Astrocyte of the cerebellum (primary cell): ENCODE data around the gene HMCN1.

Source experiments
- DNase-seq: peaks from one replicate; pipeline ENCODE4 v3.0.0-alpha.2; 2011; ENCODE audit warnings: low read depth
- H3K4me3 ChIP-seq: 2 replicates; pipeline ENCODE4 v1.5.1; 2011; ENCODE audit warnings: mild to moderate bottlenecking, low read depth, low read length, moderate library complexity
- in situ Hi-C: cut with HindIII; loops from 2 replicates; pipeline ENCODE4 v1.10.0; 2017; ENCODE audit warnings: low sequenced_read_pairs
- TF ChIP-seq, protein P1 (sequence below): IDR thresholded peaks from 2 replicates; pipeline ENCODE4 v1.5.1; 2012; ENCODE audit warnings: low read length, low read depth, moderate library complexity, mild to moderate bottlenecking; ENCODE audit errors: missing control alignments

The HMCN1 gene

DNA sequence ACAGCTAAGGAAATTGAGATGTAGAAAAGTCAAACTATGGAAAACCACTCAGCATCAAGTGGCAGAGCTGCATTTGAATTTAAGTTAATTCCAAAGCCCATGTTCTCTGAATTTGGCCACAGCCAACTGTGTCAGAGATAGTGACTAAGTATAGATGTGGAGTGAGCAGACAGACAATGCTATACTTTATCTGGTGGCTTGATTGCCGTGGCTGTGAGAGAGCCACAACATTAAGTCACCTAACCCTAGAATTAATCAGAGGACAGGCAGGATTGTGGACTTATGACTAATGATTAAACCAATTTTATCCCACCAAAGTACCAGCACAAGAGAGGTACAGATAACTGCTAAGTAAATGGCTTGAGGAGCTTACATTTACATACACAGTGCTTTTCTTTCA lies 431.1 kb downstream of the HMCN1 start:
- TF ChIP-seq, protein P1, sequence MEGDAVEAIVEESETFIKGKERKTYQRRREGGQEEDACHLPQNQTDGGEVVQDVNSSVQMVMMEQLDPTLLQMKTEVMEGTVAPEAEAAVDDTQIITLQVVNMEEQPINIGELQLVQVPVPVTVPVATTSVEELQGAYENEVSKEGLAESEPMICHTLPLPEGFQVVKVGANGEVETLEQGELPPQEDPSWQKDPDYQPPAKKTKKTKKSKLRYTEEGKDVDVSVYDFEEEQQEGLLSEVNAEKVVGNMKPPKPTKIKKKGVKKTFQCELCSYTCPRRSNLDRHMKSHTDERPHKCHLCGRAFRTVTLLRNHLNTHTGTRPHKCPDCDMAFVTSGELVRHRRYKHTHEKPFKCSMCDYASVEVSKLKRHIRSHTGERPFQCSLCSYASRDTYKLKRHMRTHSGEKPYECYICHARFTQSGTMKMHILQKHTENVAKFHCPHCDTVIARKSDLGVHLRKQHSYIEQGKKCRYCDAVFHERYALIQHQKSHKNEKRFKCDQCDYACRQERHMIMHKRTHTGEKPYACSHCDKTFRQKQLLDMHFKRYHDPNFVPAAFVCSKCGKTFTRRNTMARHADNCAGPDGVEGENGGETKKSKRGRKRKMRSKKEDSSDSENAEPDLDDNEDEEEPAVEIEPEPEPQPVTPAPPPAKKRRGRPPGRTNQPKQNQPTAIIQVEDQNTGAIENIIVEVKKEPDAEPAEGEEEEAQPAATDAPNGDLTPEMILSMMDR, result no peak
- in situ Hi-C loops, result no loop called here
- H3K4me3 ChIP-seq, result no peak overlapping the region
- no peak for DNase-seq

DNA sequence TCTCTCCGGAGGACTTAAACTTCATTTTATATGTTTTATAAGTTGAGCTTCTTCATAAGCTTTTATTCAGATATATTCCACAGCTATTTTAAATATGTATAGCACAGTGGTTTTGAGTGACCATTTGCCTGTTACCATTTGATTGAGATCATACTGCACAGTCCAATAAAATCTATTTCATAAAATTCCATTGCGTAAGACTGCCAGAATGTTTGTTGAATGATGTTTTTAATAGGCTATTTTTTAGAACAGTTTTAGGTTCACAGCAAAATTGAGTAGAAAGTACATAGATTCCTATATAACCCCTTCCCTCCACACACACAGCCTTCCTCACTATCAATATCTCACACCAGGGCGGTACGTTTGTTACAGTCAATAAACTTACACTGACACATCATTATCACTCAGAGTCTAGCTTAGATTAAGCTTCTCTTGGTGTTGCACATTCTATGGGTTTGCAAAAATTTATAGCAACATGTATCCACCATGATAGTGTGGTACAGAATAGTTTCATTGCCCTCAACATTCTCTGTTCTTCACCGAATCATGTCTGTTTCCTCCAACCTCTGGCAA lies 433.0 kb downstream of the HMCN1 start:
- in situ Hi-C loops, result no loop called here
- TF ChIP-seq, protein P1, result no peak
- no peak overlapping the region for H3K4me3 ChIP-seq
- no peak for DNase-seq

DNA sequence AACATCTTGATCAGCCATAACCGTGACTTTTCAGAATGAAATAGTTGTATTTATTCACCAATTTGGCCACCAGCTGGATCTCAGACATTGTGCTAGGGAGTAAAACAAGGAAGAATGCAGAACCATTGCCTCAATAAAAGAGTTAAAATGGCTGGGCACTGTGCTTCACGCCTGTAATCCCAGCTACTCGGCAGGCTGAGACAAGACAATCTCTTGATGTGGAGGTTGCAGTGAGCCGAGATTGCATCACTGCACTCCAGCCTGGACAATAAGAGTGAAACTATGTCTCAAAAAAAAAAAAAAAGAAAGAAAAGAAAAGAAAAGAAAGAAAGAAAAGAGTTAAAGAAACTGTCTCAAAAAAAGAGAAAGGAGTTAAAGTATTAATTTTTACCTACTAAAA lies 441.4 kb downstream of the HMCN1 start:
- TF ChIP-seq, protein P1, result no peak

DNA sequence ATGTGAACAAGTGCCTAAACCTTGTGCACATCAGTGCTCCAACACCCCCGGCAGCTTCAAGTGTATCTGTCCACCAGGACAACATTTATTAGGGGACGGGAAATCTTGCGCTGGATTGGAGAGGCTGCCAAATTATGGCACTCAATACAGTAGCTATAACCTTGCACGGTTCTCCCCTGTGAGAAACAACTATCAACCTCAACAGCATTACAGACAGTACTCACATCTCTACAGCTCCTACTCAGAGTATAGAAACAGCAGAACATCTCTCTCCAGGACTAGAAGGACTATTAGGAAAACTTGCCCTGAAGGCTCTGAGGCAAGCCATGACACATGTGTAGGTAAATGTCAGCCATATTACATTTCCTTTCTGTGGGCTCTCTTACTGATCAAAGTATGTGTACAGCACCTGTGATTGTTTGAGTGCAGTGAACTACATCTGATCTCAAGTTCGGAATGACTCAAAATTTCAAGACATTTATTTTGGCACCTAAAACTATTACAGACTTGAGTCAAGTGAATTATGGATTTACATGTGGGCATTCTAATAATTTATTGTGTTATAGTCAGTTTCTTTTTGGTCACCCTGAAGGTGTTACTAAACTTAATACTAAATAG lies 444.3 kb downstream of the HMCN1 start:
- TF ChIP-seq, protein P1, result no peak
- DNase-seq, result no peak
- in situ Hi-C loops, result no loop called here
- H3K4me3 ChIP-seq, result no peak overlapping the region

More for the DNA sequence above, 441.4 kb downstream of the HMCN1 start:
- no peak overlapping the region for H3K4me3 ChIP-seq
- DNase-seq, result no peak
- in situ Hi-C loops, result no loop called here

DNA sequence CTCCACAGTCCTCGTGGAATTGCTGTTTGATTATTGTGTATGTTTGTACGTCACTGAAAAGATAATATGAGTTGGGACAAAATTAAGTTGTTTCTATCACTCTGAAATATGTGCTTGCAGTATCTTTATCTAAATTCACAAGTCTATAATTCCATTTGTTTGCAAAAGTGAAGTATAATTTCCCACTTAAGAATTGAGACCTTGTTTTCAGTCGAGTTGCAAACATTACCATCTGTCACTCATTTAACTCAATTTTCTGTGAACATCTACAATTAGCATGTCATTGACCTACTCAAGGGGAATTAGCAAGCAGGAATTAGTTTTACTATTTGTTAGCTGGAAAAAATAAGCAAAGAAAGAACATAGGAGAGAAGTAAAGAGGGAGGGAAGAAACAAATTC lies 445.0 kb downstream of the HMCN1 start:
- in situ Hi-C loops, result no loop called here
- no peak for DNase-seq
- TF ChIP-seq, protein P1, result no peak
- H3K4me3 ChIP-seq, result no peak overlapping the region

DNA sequence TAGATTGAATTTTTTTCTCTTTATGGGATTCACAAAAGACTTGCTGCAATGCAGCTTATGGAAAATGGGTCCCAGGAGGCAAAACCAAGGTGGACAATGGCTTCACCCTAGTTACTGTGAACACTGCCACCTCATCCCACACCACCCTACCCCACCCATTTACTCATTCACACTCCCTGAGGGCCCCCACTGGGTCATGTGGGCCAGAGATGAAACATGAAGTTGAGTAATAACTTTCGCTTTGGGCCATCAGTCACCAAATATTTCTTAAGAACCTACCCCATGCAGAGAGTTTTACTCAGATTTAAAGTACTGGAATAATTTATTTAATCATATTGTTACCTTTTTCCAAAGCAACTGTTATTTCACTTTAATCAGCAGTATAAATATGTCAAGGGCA lies 449.0 kb downstream of the HMCN1 start:
- no peak overlapping the region for H3K4me3 ChIP-seq
- DNase-seq, result no peak
- in situ Hi-C loops, result no loop called here
- TF ChIP-seq, protein P1, result no peak
